DOHH2 (cell line): ENCODE results near the gene SPSB1.

Source experiments
- CTCF ChIP-seq: fragments of 200-600 bp; sonication (generic); IDR thresholded peaks from one replicate; pipeline ENCODE4 v1.5.1; 2014; ENCODE audit warnings: antibody characterized with exemption, mild to moderate bottlenecking, low read depth, low read length; ENCODE audit not compliant: poor library complexity, severe bottlenecking
- EZH2phosphoT487 ChIP-seq: fragments of 200-600 bp; sonication (generic); IDR thresholded peaks from 2 replicates; pipeline ENCODE4 v1.6.1; 2017; ENCODE audit warnings: borderline replicate concordance, mild to moderate bottlenecking, antibody characterized with exemption, low read length, moderate library complexity, mixed read lengths

DNA sequence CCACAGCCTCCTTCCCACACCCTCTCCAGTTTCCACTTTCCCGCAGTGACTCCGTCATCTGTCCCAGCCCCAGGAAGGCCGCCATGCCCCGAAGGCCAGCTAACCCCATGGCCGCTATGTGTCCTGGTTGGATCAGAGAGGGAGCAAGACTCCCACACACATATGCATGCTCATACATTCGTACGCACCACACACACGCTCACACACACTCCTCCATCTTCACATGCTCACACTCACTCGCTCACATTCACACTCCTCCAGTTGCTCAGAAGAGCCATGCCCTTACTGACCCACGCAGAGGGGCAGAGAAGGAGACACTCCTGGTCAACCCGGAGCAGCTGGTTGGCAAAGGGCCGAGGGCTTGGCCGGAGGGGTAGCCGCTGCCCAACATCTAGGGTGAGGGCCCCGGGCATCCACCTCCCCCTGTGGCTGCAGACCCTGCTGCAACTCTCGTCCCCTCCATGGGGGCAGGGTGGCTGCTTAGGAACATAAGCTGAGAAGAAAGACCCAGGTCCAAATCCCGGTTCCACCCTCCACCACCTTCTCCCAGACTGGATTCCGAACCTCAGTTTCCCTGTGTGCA is 124.3 kb downstream of the SPSB1 start:
- TF ChIP-seq CTCF (no peak), EZH2phosphoT487 (no peak)
